Measurements from ENCODE around the gene MAP1B.
"Not testable (repeated sequence)": the region's sequence is repeated elsewhere in the genome, so short reads cannot be mapped to it uniquely, and the experiment has no call there.

The MAP1B gene

GRCh38 chr5:72107131-72107900 lies at the start of gene MAP1B:
TSS of gene MAP1B (plus strand) at chr5:72107475. CDS start at chr5:72107532, 57 bp downstream.
- DNase-seq (ENCODE audit: low read depth) = no peak

- DNase-seq (ENCODE audit: low read depth) = no peak
Measured at GRCh38 chr5:72057816-72058215, 49.5 kb upstream of the MAP1B start.

GRCh38 chr5:72063219-72063819 lies 44.0 kb upstream of the MAP1B start:
- no peak for DNase-seq (ENCODE audit: low read depth)

- no peak for DNase-seq (ENCODE audit: low read depth)
Measured at GRCh38 chr5:72064801-72065570, 42.3 kb upstream of the MAP1B start.

GRCh38 chr5:72065751-72066255 lies 41.5 kb upstream of the MAP1B start:
- no peak for DNase-seq (ENCODE audit: low read depth)

GRCh38 chr5:72066705-72067107 lies 40.6 kb upstream of the MAP1B start:
- no peak for DNase-seq (ENCODE audit: low read depth)

GRCh38 chr5:72067682-72068470 lies 39.4 kb upstream of the MAP1B start:
- no peak for DNase-seq (ENCODE audit: low read depth)

- DNase-seq (ENCODE audit: low read depth) = no peak
Measured at GRCh38 chr5:72070529-72070928, 36.7 kb upstream of the MAP1B start.

- no peak for DNase-seq (ENCODE audit: low read depth)
Measured at GRCh38 chr5:72071906-72072305, 35.4 kb upstream of the MAP1B start.

- no peak for DNase-seq (ENCODE audit: low read depth)
Measured at GRCh38 chr5:72074251-72074650, 33.0 kb upstream of the MAP1B start.

- no peak for DNase-seq (ENCODE audit: low read depth)
Measured at GRCh38 chr5:72075461-72075860, 31.8 kb upstream of the MAP1B start.

GRCh38 chr5:72076621-72077300 lies 30.5 kb upstream of the MAP1B start:
- no peak for DNase-seq (ENCODE audit: low read depth)

- no peak for DNase-seq (ENCODE audit: low read depth)
Measured at GRCh38 chr5:72077390-72077789, 29.9 kb upstream of the MAP1B start.

GRCh38 chr5:72079288-72079687 lies 28.0 kb upstream of the MAP1B start:
- no peak for DNase-seq (ENCODE audit: low read depth)

GRCh38 chr5:72082048-72082447 lies 25.2 kb upstream of the MAP1B start:
- no peak for DNase-seq (ENCODE audit: low read depth)

- DNase-seq (ENCODE audit: low read depth) = no peak
Measured at GRCh38 chr5:72084876-72085275, 22.4 kb upstream of the MAP1B start.

- no peak for DNase-seq (ENCODE audit: low read depth)
Measured at GRCh38 chr5:72085319-72085718, 22.0 kb upstream of the MAP1B start.

- DNase-seq (ENCODE audit: low read depth) = not testable (repeated sequence)
Measured at GRCh38 chr5:72089713-72090112, 17.6 kb upstream of the MAP1B start.

GRCh38 chr5:72092074-72092473 lies 15.2 kb upstream of the MAP1B start:
- DNase-seq (ENCODE audit: low read depth) = no peak

GRCh38 chr5:72093217-72093616 lies 14.1 kb upstream of the MAP1B start:
- DNase-seq (ENCODE audit: low read depth) = no peak

GRCh38 chr5:72093824-72094223 lies 13.5 kb upstream of the MAP1B start:
- DNase-seq (ENCODE audit: low read depth) = no peak
